GM23338 (cell line): ENCODE data around the gene FNDC3B. TPM values are rescaled to one million over a fixed set of nuclear protein-coding genes. Genes with fewer than 3 reads are reported as not detected.

Source experiments
- ATAC-seq: fragments of 200-7000 bp; cut with Tn5 transposase; 3 replicates; pipeline ENCODE4 v1.9.1; 2020
- DNase-seq: peaks from one replicate; pipeline ENCODE4 v3.0.0-alpha.2; 2015; ENCODE audit warnings: low spot score
- H2AFZ ChIP-seq: fragments of 200-600 bp; sonication (generic); 2 replicates; pipeline ENCODE4 v1.8.0; 2016; ENCODE audit warnings: antibody characterized with exemption, mild to moderate bottlenecking, moderate library complexity
- H3F3A ChIP-seq: fragments of 200-600 bp; sonication (generic); replicated peaks from 2 replicates; pipeline ENCODE4 v1.8.0; 2017; ENCODE audit warnings: antibody characterized with exemption, mixed run types, low read depth
- H3K27ac ChIP-seq: fragments of 200-600 bp; sonication (generic); 2 replicates; pipeline ENCODE4 v1.6.1; 2016; ENCODE audit warnings: low read depth
- H3K27me3 ChIP-seq: fragments of 200-600 bp; sonication (generic); 2 replicates; pipeline ENCODE4 v1.8.0; 2016; ENCODE audit warnings: mild to moderate bottlenecking, mixed run types, moderate library complexity; ENCODE audit not compliant: insufficient read depth
- H3K36me3 ChIP-seq: fragments of 200-600 bp; sonication (generic); 2 replicates; pipeline ENCODE4 v1.8.0; 2016; ENCODE audit warnings: mild to moderate bottlenecking; ENCODE audit not compliant: insufficient read depth
- H3K4me1 ChIP-seq: fragments of 200-600 bp; sonication (generic); 2 replicates; pipeline ENCODE4 v1.8.0; 2016; ENCODE audit warnings: mild to moderate bottlenecking, moderate library complexity; ENCODE audit not compliant: insufficient read depth
- H3K4me2 ChIP-seq: fragments of 200-600 bp; sonication (generic); 2 replicates; pipeline ENCODE4 v1.7.1; 2017; ENCODE audit warnings: mixed run types
- H3K4me3 ChIP-seq: fragments of 200-600 bp; sonication (generic); 2 replicates; pipeline ENCODE4 v1.6.1; 2016; ENCODE audit warnings: mixed run types
- H3K79me2 ChIP-seq: fragments of 200-600 bp; sonication (generic); replicated peaks from 2 replicates; pipeline ENCODE4 v1.8.0; 2017; ENCODE audit warnings: mild to moderate bottlenecking; ENCODE audit not compliant: insufficient read depth
- H3K9me2 ChIP-seq: fragments of 200-600 bp; sonication (generic); 2 replicates; pipeline ENCODE4 v1.8.0; 2017; ENCODE audit not compliant: insufficient read depth
- H4K20me1 ChIP-seq: fragments of 200-600 bp; sonication (generic); replicated peaks from 2 replicates; pipeline ENCODE4 v1.8.0; 2017; ENCODE audit warnings: mild to moderate bottlenecking; ENCODE audit not compliant: insufficient read depth
- H3K27ac Mint-ChIP-seq: 2 replicates; pipeline ENCODE4 v1.8.0; 2020; ENCODE audit warnings: inconsistent platforms, mild to moderate bottlenecking, moderate library complexity, mixed read lengths
- H3K27me3 Mint-ChIP-seq: 3 replicates; pipeline ENCODE4 v1.8.0; 2022; ENCODE audit warnings: low read depth, mild to moderate bottlenecking, moderate library complexity, mixed read lengths, inconsistent platforms; ENCODE audit not compliant: insufficient read depth, poor library complexity
- H3K36me3 Mint-ChIP-seq: 3 replicates; pipeline ENCODE4 v1.8.0; 2021; ENCODE audit warnings: low read depth, mild to moderate bottlenecking, inconsistent platforms, moderate library complexity, mixed read lengths
- H3K4me1 Mint-ChIP-seq: 3 replicates; pipeline ENCODE4 v1.8.0; 2020; ENCODE audit warnings: mild to moderate bottlenecking, inconsistent platforms, mixed read lengths
- H3K4me3 Mint-ChIP-seq: 3 replicates; pipeline ENCODE4 v1.8.0; 2021; ENCODE audit warnings: moderate library complexity, mild to moderate bottlenecking, inconsistent platforms, mixed read lengths
- H3K9me3 Mint-ChIP-seq: 3 replicates; pipeline ENCODE4 v1.8.0; 2020; ENCODE audit warnings: moderate library complexity, mild to moderate bottlenecking, inconsistent platforms, mixed read lengths
- CREB1 ChIP-seq: fragments of 250-450 bp; sonication (Bioruptor Pico); IDR thresholded peaks from 2 replicates; pipeline ENCODE4 v1.5.0; 2020; ENCODE audit warnings: low read depth, mild to moderate bottlenecking, moderate library complexity
- CTCF ChIP-seq, 2 experiments: fragments of 200-600 bp in 1 of 2; sonication (generic) in 1 of 2; conservative IDR thresholded peaks; 2 replicates each; pipeline versions ENCODE4 v1.5.1 to v1.6.1; 2016 to 2017; ENCODE audit warnings: antibody characterized with exemption in 2 of 2, low read depth in 2 of 2, mild to moderate bottlenecking in 2 of 2, moderate library complexity in 1 of 2
- ETS1 ChIP-seq: IDR thresholded peaks from 2 replicates; pipeline ENCODE4 v1.6.1; 2016; ENCODE audit warnings: antibody characterized with exemption
- EZH2 ChIP-seq: fragments of 200-600 bp; sonication (generic); IDR thresholded peaks from one replicate; pipeline ENCODE4 v1.8.0; 2017; ENCODE audit warnings: antibody characterized with exemption, mild to moderate bottlenecking, low read depth; ENCODE audit not compliant: unreplicated experiment
- EZH2phosphoT487 ChIP-seq: fragments of 200-600 bp; sonication (generic); IDR thresholded peaks from one replicate; pipeline ENCODE4 v1.8.1; 2018; ENCODE audit warnings: antibody characterized with exemption; ENCODE audit not compliant: unreplicated experiment
- JUNB ChIP-seq: IDR thresholded peaks from one replicate; pipeline ENCODE4 v1.6.1; 2016; ENCODE audit warnings: antibody characterized with exemption; ENCODE audit not compliant: unreplicated experiment
- NANOG ChIP-seq: IDR thresholded peaks from 2 replicates; pipeline ENCODE4 v1.6.1; 2016; ENCODE audit warnings: antibody characterized with exemption, borderline replicate concordance
- POLR2AphosphoS5 ChIP-seq: IDR thresholded peaks from 2 replicates; pipeline ENCODE4 v1.6.1; 2016; ENCODE audit warnings: antibody characterized with exemption, low read depth
- REST ChIP-seq: IDR thresholded peaks from one replicate; pipeline ENCODE4 v1.6.1; 2018; ENCODE audit warnings: antibody characterized with exemption; ENCODE audit not compliant: unreplicated experiment
- STAT1 ChIP-seq: IDR thresholded peaks from one replicate; pipeline ENCODE4 v1.6.1; 2016; ENCODE audit warnings: antibody characterized with exemption; ENCODE audit not compliant: unreplicated experiment
- ZNF331 ChIP-seq: fragments of 250-450 bp; sonication (Bioruptor Pico); IDR thresholded peaks from 2 replicates; pipeline ENCODE4 v1.5.0; 2020; ENCODE audit warnings: low read depth, mild to moderate bottlenecking, moderate library complexity
- ZNF462 ChIP-seq: fragments of 250-450 bp; sonication (Bioruptor Pico); IDR thresholded peaks from 2 replicates; pipeline ENCODE4 v1.5.0; 2020; ENCODE audit warnings: mild to moderate bottlenecking, moderate library complexity
- polyA plus RNA-seq: library from polyadenylated mRNA; unstranded; fragments of >200 nt; fragmentation: Nextera tagmentation; extraction: Ambion mirVana; gene quantifications from 2 replicates; pipeline ENCODE4 v1.2.1, GENCODE V29; 2016
- total RNA-seq: library from RNA; depleted of rRNA; stranded (reverse); fragments of >200 nt; shearing (Covaris generic); gene quantifications from 2 replicates; pipeline ENCODE4 v1.2.3, GENCODE V29; 2014

The FNDC3B gene
- total and polyA plus RNA-seq, 2 experiments from 2014 or later: 19.1 to 55.4 TPM

GRCh38 chr3:172078721-172079120 lies 39.3 kb downstream of the FNDC3B start (continued):
- TF ChIP-seq ZNF462 (CRISPR knock-in tag): no peak
- no peak for TF ChIP-seq POLR2AphosphoS5
- TF ChIP-seq EZH2: no peak
- no peak for TF ChIP-seq EZH2phosphoT487
- TF ChIP-seq CREB1 (CRISPR knock-in tag): no peak
- TF ChIP-seq STAT1: no peak
- no peak for TF ChIP-seq ZNF331

GRCh38 chr3:172079326-172079976 lies 40.1 kb downstream of the FNDC3B start:
- no peaks in the 10 kb centered on the region for H3F3A ChIP-seq
- peaks cover 31% of the 10 kb centered on the region for H3K36me3 Mint-ChIP-seq
- no peak overlapping the region for H3K4me3 ChIP-seq
- no peaks in the 10 kb centered on the region for H3K27me3 ChIP-seq
- no peak overlapping the region for H3K4me3 Mint-ChIP-seq
- H3K79me2 ChIP-seq: peaks cover 100% of the 10 kb centered on the region
- no peak overlapping the region for H3K27ac Mint-ChIP-seq
- ATAC-seq (no peak), DNase-seq (no peak)
- H3K4me2 ChIP-seq: no peak overlapping the region
- no peak overlapping the region for H3K27ac ChIP-seq
- H3K36me3 ChIP-seq: no peaks in the 10 kb centered on the region; the same call in 1 of the 2 replicates
- H2AFZ ChIP-seq: no peak overlapping the region
- H3K9me3 Mint-ChIP-seq: 0 out of 3 replicates have a peak, but pooled peaks cover 6% of the 10 kb centered on the region
- peaks cover 25% of the 10 kb centered on the region for H3K4me1 ChIP-seq
- H3K4me1 Mint-ChIP-seq: peaks cover 35% of the 10 kb centered on the region
- H4K20me1 ChIP-seq: peaks cover 33% of the 10 kb centered on the region
- no peaks in the 10 kb centered on the region for H3K9me2 ChIP-seq
- no peaks in the 10 kb centered on the region for H3K27me3 Mint-ChIP-seq
- TF ChIP-seq ETS1 (no peak), EZH2phosphoT487 (no peak), STAT1 (no peak), POLR2AphosphoS5 (no peak), NANOG (no peak), JUNB (no peak), ZNF331 (no peak), EZH2 (no peak), CTCF (conservative IDR thresholded peaks at IDR 0.05; ENCODE audit: low read depth in 2 of 2) (no peak), REST (no peak)
